GM12878 (cell line): ENCODE results near the gene CHRM4. TPM values are rescaled to one million over a fixed set of nuclear protein-coding genes. Genes with fewer than 3 reads are reported as not detected.

Experiments used
- ATAC-seq: fragments of 200-7000 bp; cut with Tn5 transposase; 3 replicates; pipeline ENCODE4 v1.9.1; 2020; ENCODE audit warnings: mild to moderate bottlenecking, moderate library complexity
- BruUV-seq: library from RNA; stranded (reverse); fragments of 400-500 nt; replicated peaks from 2 replicates; lab custom pipeline; 2021; lab: Mats Ljungman, UMichigan
- CTCF ChIA-PET: fragments of 300-600 bp; sonication (Branson Sonifier 250); formaldehyde crosslinking; extraction: SDS; loops from one replicate; lab custom pipeline; 2021; ENCODE audit warnings: inconsistent platforms; lab: Yijun Ruan, JAX
- POLR2A ChIA-PET: fragments of 350-600 bp; formaldehyde crosslinking; extraction: SDS; loops from one replicate; lab custom pipeline; 2021; ENCODE audit warnings: inconsistent platforms; lab: Charles Lee
- RAD21 ChIA-PET: fragments of 300-600 bp; sonication (Branson Sonifier 250); formaldehyde crosslinking; loops from one replicate; lab custom pipeline; 2023; ENCODE audit warnings: antibody characterized with exemption; ENCODE audit not compliant: unreplicated experiment; lab: Charles Lee
- SMC1A ChIA-PET: fragments of 300-600 bp; sonication (Branson Sonifier 250); formaldehyde crosslinking; loops from one replicate; lab custom pipeline; 2023; ENCODE audit not compliant: unreplicated experiment, uncharacterized antibody; lab: Charles Lee
- DNase-seq: peaks from one replicate; pipeline ENCODE4 v3.0.0-alpha.2; 2011; ENCODE audit warnings: low read depth, low spot score
- FAIRE-seq: peaks from 3 replicates; lab custom pipeline; 2011; peaks lifted over from hg19 to GRCh38; lab: Jason Lieb, UNC
- H2AFZ ChIP-seq: 2 replicates; pipeline ENCODE4 v1.6.0; 2011; ENCODE audit warnings: low read depth, low read length, control low read depth; ENCODE audit not compliant: control insufficient read depth
- H3K27ac ChIP-seq: 2 replicates; pipeline ENCODE4 v1.5.1; 2011; ENCODE audit warnings: control low read depth; ENCODE audit not compliant: control insufficient read depth, insufficient read depth
- H3K27me3 ChIP-seq, 2 experiments: replicated peaks in 1 of 2; 2 replicates each; pipeline versions ENCODE4 v1.6.0 to v1.6.1; 2011; ENCODE audit warnings: low read length in 1 of 2; ENCODE audit not compliant: control insufficient read depth in 2 of 2, insufficient read depth in 2 of 2
- H3K36me3 ChIP-seq, 2 experiments: 2 replicates each; pipeline ENCODE4 v1.5.1; 2011; ENCODE audit warnings: low read length in 1 of 2; ENCODE audit not compliant: control insufficient read depth in 2 of 2, insufficient read depth in 2 of 2
- H3K4me1 ChIP-seq: 2 replicates; pipeline ENCODE4 v1.6.1; 2011; ENCODE audit warnings: mild to moderate bottlenecking, low read length, moderate library complexity, mixed read lengths; ENCODE audit not compliant: control insufficient read depth, insufficient read depth
- H3K4me2 ChIP-seq: 2 replicates; pipeline ENCODE4 v1.6.0; 2011; ENCODE audit warnings: control low read depth; ENCODE audit not compliant: control insufficient read depth, insufficient read depth
- H3K4me3 ChIP-seq: fragments of 200-600 bp; sonication (generic); 2 replicates; pipeline ENCODE4 v1.5.1; 2016
- H3K79me2 ChIP-seq: 2 replicates; pipeline ENCODE4 v1.6.0; 2011; ENCODE audit warnings: low read length; ENCODE audit not compliant: control insufficient read depth, insufficient read depth
- H3K9ac ChIP-seq: 2 replicates; pipeline ENCODE4 v1.8.0; 2011; ENCODE audit warnings: low read length, control low read depth, mixed read lengths; ENCODE audit not compliant: control insufficient read depth, insufficient read depth
- H3K9me3 ChIP-seq: replicated peaks from 3 replicates; pipeline ENCODE4 v1.5.1; 2011; ENCODE audit warnings: mild to moderate bottlenecking, low read length; ENCODE audit not compliant: control insufficient read depth, insufficient read depth
- H4K20me1 ChIP-seq: 2 replicates; pipeline ENCODE4 v1.6.0; 2011; ENCODE audit not compliant: control insufficient read depth, insufficient read depth
- ATF3 ChIP-seq: IDR thresholded peaks from 2 replicates; pipeline ENCODE4 v1.6.1; 2011; ENCODE audit warnings: low read depth, mild to moderate bottlenecking, low read length, moderate library complexity, borderline replicate concordance; ENCODE audit errors: extremely low read depth
- BHLHE40 ChIP-seq, 2 experiments: fragments of 450-650 bp in 1 of 2; IDR thresholded peaks; 2 replicates each; pipeline ENCODE4 v1.6.1; 2011 to 2017; ENCODE audit warnings: low read depth in 2 of 2, borderline replicate concordance in 1 of 2, improper control_type of control experiment in 1 of 2, low read length in 1 of 2, mild to moderate bottlenecking in 1 of 2
- CBX3 ChIP-seq: fragments of 200-600 bp; sonication (generic); IDR thresholded peaks from 2 replicates; pipeline ENCODE4 v1.6.1; 2016; ENCODE audit warnings: low read depth, borderline replicate concordance
- CHD1 ChIP-seq: IDR thresholded peaks from 2 replicates; pipeline ENCODE4 v1.6.1; 2012; ENCODE audit warnings: low read depth, low read length, improper control_type of control experiment
- DPF2 ChIP-seq: fragments of 450-650 bp; IDR thresholded peaks from 2 replicates; pipeline ENCODE4 v1.6.1; 2017; ENCODE audit warnings: mild to moderate bottlenecking
- ESRRA ChIP-seq: IDR thresholded peaks from 2 replicates; pipeline ENCODE4 v1.6.1; 2012; ENCODE audit warnings: mild to moderate bottlenecking, low read length, improper control_type of control experiment
- EZH2 ChIP-seq: IDR thresholded peaks from 2 replicates; pipeline ENCODE4 v1.6.1; 2012; ENCODE audit warnings: low read depth, mild to moderate bottlenecking, control low read depth, inconsistent platforms, low read length, borderline replicate concordance; ENCODE audit not compliant: control insufficient read depth
- FOXM1 ChIP-seq: IDR thresholded peaks from 2 replicates; pipeline ENCODE4 v1.6.1; 2012; ENCODE audit warnings: low read depth, mild to moderate bottlenecking, inconsistent platforms, low read length, moderate library complexity
- GABPA ChIP-seq: IDR thresholded peaks from 2 replicates; pipeline ENCODE4 v1.6.1; 2014; ENCODE audit warnings: antibody characterized with exemption, low read depth, mild to moderate bottlenecking, inconsistent platforms
- HSF1 ChIP-seq: fragments of 150-350 bp; IDR thresholded peaks from 2 replicates; pipeline ENCODE4 v1.6.1; 2014; ENCODE audit warnings: mild to moderate bottlenecking, low read depth, low read length
- MXI1 ChIP-seq: fragments of 150-350 bp; IDR thresholded peaks from 2 replicates; pipeline ENCODE4 v1.6.1; 2011; ENCODE audit warnings: low read depth, mild to moderate bottlenecking, inconsistent platforms, low read length, improper control_type of control experiment
- NFIC ChIP-seq: IDR thresholded peaks from 2 replicates; pipeline ENCODE4 v1.6.1; 2012; ENCODE audit warnings: low read depth, mild to moderate bottlenecking, inconsistent platforms, low read length, moderate library complexity
- NRF1 ChIP-seq: conservative IDR thresholded peaks from 2 replicates; pipeline ENCODE4 v1.6.1; 2011; ENCODE audit warnings: mild to moderate bottlenecking, low read depth, low read length, improper control_type of control experiment
- POLR2A ChIP-seq: IDR thresholded peaks from 2 replicates; pipeline ENCODE4 v1.6.1; 2011; ENCODE audit warnings: low read depth, mild to moderate bottlenecking, low read length
- RFX5 ChIP-seq: IDR thresholded peaks from 2 replicates; pipeline ENCODE4 v1.6.1; 2011; ENCODE audit warnings: low read depth, low read length, improper control_type of control experiment
- SIX5 ChIP-seq: IDR thresholded peaks from 2 replicates; pipeline ENCODE4 v1.6.1; 2011; ENCODE audit warnings: mild to moderate bottlenecking, low read depth, low read length, moderate library complexity; ENCODE audit not compliant: severe bottlenecking
- SMC3 ChIP-seq: IDR thresholded peaks from 2 replicates; pipeline ENCODE4 v1.6.1; 2011; ENCODE audit warnings: low read length, improper control_type of control experiment, borderline replicate concordance
- SPI1 ChIP-seq: IDR thresholded peaks from 2 replicates; pipeline ENCODE4 v1.6.1; 2011; ENCODE audit warnings: low read depth, mild to moderate bottlenecking, low read length, moderate library complexity, borderline replicate concordance; ENCODE audit not compliant: insufficient read depth
- TARDBP ChIP-seq: IDR thresholded peaks from 2 replicates; pipeline ENCODE4 v1.6.1; 2016; ENCODE audit warnings: borderline replicate concordance
- TBL1XR1 ChIP-seq: IDR thresholded peaks from 2 replicates; pipeline ENCODE4 v1.6.1; 2012; ENCODE audit warnings: low read depth, low read length, improper control_type of control experiment
- TCF12 ChIP-seq: IDR thresholded peaks from 2 replicates; pipeline ENCODE4 v1.6.1; 2011; ENCODE audit warnings: low read depth, mild to moderate bottlenecking, low read length
- WRNIP1 ChIP-seq: IDR thresholded peaks from 2 replicates; pipeline ENCODE4 v1.6.1; 2011; ENCODE audit warnings: low read depth, low read length, improper control_type of control experiment, borderline replicate concordance
- WGBS: methylation state at CpG from one replicate; pipeline ENCODE4 v1.1.6; 2016; ENCODE audit warnings: low lambda C conversion rate; ENCODE audit not compliant: insufficient replicate concordance, insufficient coverage; ENCODE audit errors: missing lambda C conversion rate; 5-methylcytosine and 5-hydroxymethylcytosine counted together
- in situ Hi-C: fragments of 300-500 bp; cut with MboI; formaldehyde crosslinking; loops from 9 replicates; pipeline ENCODE4 v1.14.3; 2018; ENCODE audit warnings: mixed read lengths
- intact Hi-C: fragments of 100-400 bp; cut with micrococcal nuclease; formaldehyde crosslinking; loops from one replicate; pipeline ENCODE4 v1.14.2; 2022; ENCODE audit not compliant: unreplicated experiment
- polyA plus RNA-seq, 11 experiments: library from polyadenylated mRNA; depleted of rRNA in 4 of 11; unstranded in 6 of 11; stranded (reverse) in 5 of 11; fragments of >200 nt; fragmentation: Nextera tagmentation in 4 of 11; fragmentation: Illumina TruSeq in 1 of 11; extraction: Ambion mirVana in 4 of 11; extraction: Trizol in 1 of 11; gene quantifications; 1 replicate in 1 of 11; 2 replicates in 10 of 11; pipeline versions ENCODE4 v1.2.1 to v1.2.3, GENCODE V29; 2011 to 2016; ENCODE audit warnings: inconsistent platforms in 2 of 11, missing spikeins in 2 of 11, low read depth in 1 of 11
- total RNA-seq, 4 experiments: library from RNA; depleted of rRNA in 3 of 4; stranded (reverse); fragments of >200 nt in 3 of 4; fragmentation: Illumina TruSeq in 1 of 4; extraction: Trizol in 1 of 4; gene quantifications; 2 replicates each; pipeline versions ENCODE4 v1.2.1 to v1.2.3, GENCODE V29; 2013 to 2021
- TF ChIP-seq, protein P1 (sequence below): IDR thresholded peaks from 2 replicates; pipeline ENCODE4 v1.6.1; 2012; ENCODE audit warnings: low read depth, low read length, improper control_type of control experiment

CHRM4 gene
- total and polyA plus RNA-seq, 10 of the 15 experiments (the other 5 are each of a cell fraction or from before 2014, with no cell fraction given): 0.12 to 0.23 (median 0.13) TPM; not detected in 7

DNA sequence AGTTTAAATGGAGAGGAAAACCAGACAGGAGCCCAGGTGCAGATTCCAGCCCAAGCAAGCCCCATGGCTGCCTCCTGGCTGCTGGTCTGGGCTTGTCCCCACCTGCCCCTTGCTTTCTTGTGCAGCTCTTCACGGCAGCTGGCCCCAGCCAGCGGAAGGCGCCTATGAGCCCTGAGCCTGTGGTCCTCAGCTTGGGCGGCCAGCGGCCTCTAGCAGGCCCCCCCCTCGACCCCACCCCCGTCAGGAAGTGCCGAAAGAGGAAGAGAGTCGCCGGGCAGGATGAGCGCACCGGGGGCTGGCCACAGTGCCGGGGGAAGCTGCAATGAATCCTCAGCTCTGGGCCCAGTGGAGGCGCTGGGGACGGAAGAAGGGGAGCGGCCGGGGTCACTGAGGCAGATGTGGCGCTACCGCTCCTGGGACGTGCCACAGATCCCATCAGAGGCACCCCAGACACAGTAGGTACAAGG lies 46.4 kb downstream of the CHRM4 start:
- BruUV-seq: no TSS peak
- H3K4me2 ChIP-seq: peak overlapping the region; percentile 96
- TF ChIP-seq, protein P1, sequence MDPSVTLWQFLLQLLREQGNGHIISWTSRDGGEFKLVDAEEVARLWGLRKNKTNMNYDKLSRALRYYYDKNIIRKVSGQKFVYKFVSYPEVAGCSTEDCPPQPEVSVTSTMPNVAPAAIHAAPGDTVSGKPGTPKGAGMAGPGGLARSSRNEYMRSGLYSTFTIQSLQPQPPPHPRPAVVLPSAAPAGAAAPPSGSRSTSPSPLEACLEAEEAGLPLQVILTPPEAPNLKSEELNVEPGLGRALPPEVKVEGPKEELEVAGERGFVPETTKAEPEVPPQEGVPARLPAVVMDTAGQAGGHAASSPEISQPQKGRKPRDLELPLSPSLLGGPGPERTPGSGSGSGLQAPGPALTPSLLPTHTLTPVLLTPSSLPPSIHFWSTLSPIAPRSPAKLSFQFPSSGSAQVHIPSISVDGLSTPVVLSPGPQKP: no peak
- TF ChIP-seq TBL1XR1 (0 out of 2 replicates have a peak, but pooled peaks have one; percentile 29), FOXM1 (no peak), WRNIP1 (no peak), SIX5 (no peak), GABPA (no peak), CBX3 (no peak), NFIC (no peak), BHLHE40 (IDR thresholded peaks at IDR 0.05; ENCODE audit: borderline replicate concordance in 1 of 2, low read depth in 2 of 2, low read length in 1 of 2) (0 out of 4 replicates have a peak, but pooled peaks of 1 of the 2 experiments have one; percentile 10), POLR2A (peak; percentile 38; the same call in 1 of the 2 replicates), ATF3 (no peak), EZH2 (no peak), SMC3 (no peak), RFX5 (no peak), DPF2 (no peak), TCF12 (0 out of 2 replicates have a peak, but pooled peaks have one; percentile 31), TARDBP (no peak), MXI1 (no peak), HSF1 (no peak), NRF1 (no peak), SPI1 (peak; percentile 69; the same call in 1 of the 2 replicates), ESRRA (no peak), CHD1 (no peak)

More for the DNA sequence above, 46.4 kb downstream of the CHRM4 start:
- FAIRE-seq: no peak
- Histone ChIP-seq H3K4me1 (peaks cover 32% of the 10 kb centered on the region), H3K79me2 (peaks cover 27% of the 10 kb centered on the region), H3K9ac (peak overlapping the region; percentile 69), H3K9me3 (no peaks in the 10 kb centered on the region), H2AFZ (peak overlapping the region; percentile 70), H3K27me3 (no peaks in the 10 kb centered on the region; a peak in 1 of 4 replicates), H3K4me3 (peak overlapping the region; percentile 79), H4K20me1 (no peaks in the 10 kb centered on the region), H3K27ac (peak overlapping the region; percentile 48), H3K36me3 (peaks cover 0 to 3% of the 10 kb centered on the region in 2 experiments; a peak in 1 of 4 replicates)
- in situ Hi-C loops: no loop called here
- intact Hi-C loops: loop anchor here (10.0 kb wide), 1 partner anchor 220 kb away; the partner anchor contains the start of gene PHF21A
- no peak for DNase-seq
- ChIA-PET SMC1A (interaction anchor here (1.0 to 3.2 kb wide), 8 partner anchors 9 to 234 kb away, joined by 3 to 11 read pairs (median 5); no protein-coding TSS in a partner anchor), RAD21 (interaction anchor here (0.6 to 3.8 kb wide), 15 partner anchors 14 to 230 kb away, joined by 3 to 24 read pairs (median 4); no protein-coding TSS in a partner anchor), CTCF (interaction anchor here (0.9 to 19.9 kb wide), 15 partner anchors 11 to 273 kb away, joined by 3 to 423 read pairs (median 8); partner anchors contain the start of gene ATG13), POLR2A (interaction anchor here (1.6 to 1.7 kb wide), 3 partner anchors 16 to 101 kb away, joined by 3 to 5 read pairs (median 4); no protein-coding TSS in a partner anchor)
- peak; percentile 45 for ATAC-seq
- WGBS: 33% methylated on average over 17 of the region's 20 CpGs
